ENCODE data around the gene FOXJ3.

The FOXJ3 gene

GRCh38 chr1:42259059-42259738, 75.8 kb downstream of the FOXJ3 start:
- Mint-ChIP-seq H3K4me3 (no peak overlapping the region), H3K9me3 (peaks cover 9% of the 10 kb centered on the region), H3K4me1 (peaks cover 31% of the 10 kb centered on the region), H3K27me3 (ENCODE audit: low read depth) (no peaks in the 10 kb centered on the region), H3K27ac (peak overlapping the region; percentile 17 to 68 (median 24)), H3K36me3 (ENCODE audit: low read depth) (peaks cover 49% of the 10 kb centered on the region)
- TF ChIP-seq CTCF (IDR thresholded peaks at IDR 0.05; ENCODE audit: unreplicated experiment in 3 of 3): no peak

DNA sequence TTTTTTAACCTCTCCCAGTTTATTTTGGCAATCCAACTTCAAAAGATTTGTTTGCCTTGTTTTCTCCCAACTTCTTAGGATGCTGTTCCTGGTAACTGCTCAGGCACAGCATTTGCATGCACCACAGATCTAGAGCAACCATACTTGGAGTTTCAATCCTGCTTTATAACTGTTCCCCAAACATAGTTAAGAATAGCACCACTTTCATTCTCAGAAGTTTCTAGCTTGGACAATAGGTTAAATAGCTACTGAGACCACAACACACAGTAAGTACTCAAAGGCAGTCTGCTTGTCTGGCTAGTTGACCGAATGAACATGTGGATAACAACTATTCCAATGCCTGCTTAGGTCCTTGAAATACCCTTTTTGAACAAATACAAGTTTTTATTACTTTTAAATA, 76.8 kb downstream of the FOXJ3 start:
- Mint-ChIP-seq H3K27ac (peak overlapping the region in 1 of 3 experiments; percentile 5), H3K27me3 (ENCODE audit: low read depth) (no peaks in the 10 kb centered on the region), H3K36me3 (ENCODE audit: low read depth) (peaks cover 42% of the 10 kb centered on the region), H3K4me1 (peaks cover 31% of the 10 kb centered on the region), H3K9me3 (peaks cover 9% of the 10 kb centered on the region), H3K4me3 (no peak overlapping the region)
- no peak for TF ChIP-seq CTCF (IDR thresholded peaks at IDR 0.05; ENCODE audit: unreplicated experiment in 3 of 3)

DNA sequence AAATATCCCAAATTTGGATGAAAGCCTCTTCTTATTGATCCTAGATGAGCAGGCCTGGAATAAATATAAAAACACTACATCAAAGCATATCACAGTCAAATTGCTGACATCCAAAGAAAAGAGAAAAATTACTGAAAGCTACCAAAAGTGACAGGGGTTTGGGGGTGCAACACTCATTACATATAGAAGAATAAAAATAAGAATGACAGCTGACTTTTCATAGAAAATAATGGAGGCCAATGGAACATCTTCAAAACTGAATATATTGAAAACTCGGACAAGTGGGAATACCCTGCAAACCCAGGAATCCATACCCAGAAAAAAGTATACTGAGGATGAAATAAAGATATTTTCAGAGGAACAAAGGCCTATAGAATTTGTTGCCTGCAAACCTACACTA, 84.0 kb downstream of the FOXJ3 start:
- H3K36me3 Mint-ChIP-seq (ENCODE audit: low read depth): peaks cover 66% of the 10 kb centered on the region
- H3K9me3 Mint-ChIP-seq: peaks cover 43% of the 10 kb centered on the region
- H3K27ac Mint-ChIP-seq: no peak overlapping the region
- H3K4me1 Mint-ChIP-seq: no peaks in the 10 kb centered on the region
- no peak overlapping the region for H3K4me3 Mint-ChIP-seq
- no peaks in the 10 kb centered on the region for H3K27me3 Mint-ChIP-seq (ENCODE audit: low read depth)
- no peak for TF ChIP-seq CTCF (IDR thresholded peaks at IDR 0.05; ENCODE audit: unreplicated experiment in 3 of 3)

- Mint-ChIP-seq H3K36me3 (ENCODE audit: low read depth) (peaks cover 71% of the 10 kb centered on the region), H3K4me1 (no peaks in the 10 kb centered on the region), H3K9me3 (peaks cover 50% of the 10 kb centered on the region), H3K4me3 (no peak overlapping the region), H3K27ac (no peak overlapping the region), H3K27me3 (ENCODE audit: low read depth) (no peaks in the 10 kb centered on the region)
- no peak for TF ChIP-seq CTCF (IDR thresholded peaks at IDR 0.05; ENCODE audit: unreplicated experiment in 3 of 3)
Measured at GRCh38 chr1:42250164-42250563, 84.9 kb downstream of the FOXJ3 start.

- H3K4me1 Mint-ChIP-seq: no peaks in the 10 kb centered on the region
- H3K9me3 Mint-ChIP-seq: peaks cover 89% of the 10 kb centered on the region
- H3K36me3 Mint-ChIP-seq (ENCODE audit: low read depth): peaks cover 97% of the 10 kb centered on the region
- no peak for TF ChIP-seq CTCF (IDR thresholded peaks at IDR 0.05; ENCODE audit: unreplicated experiment in 3 of 3)
- H3K4me3 Mint-ChIP-seq: no peak overlapping the region
- no peaks in the 10 kb centered on the region for H3K27me3 Mint-ChIP-seq (ENCODE audit: low read depth)
- no peak overlapping the region for H3K27ac Mint-ChIP-seq
Measured at GRCh38 chr1:42240966-42241755, 93.9 kb downstream of the FOXJ3 start.

All from nephron (organoid).